SK-N-SH treated with all-trans-retinoic acid at 6 μM for 48 hours (cell line): ENCODE results near the gene NSUN7.

Experiments
- ATAC-seq: fragments of 200-7000 bp; cut with Tn5 transposase; 3 replicates; pipeline ENCODE4 v1.9.1; 2020; ENCODE audit warnings: mild to moderate bottlenecking, moderate library complexity
- BACH2 ChIP-seq: fragments of 250-450 bp; sonication (Bioruptor Pico); IDR thresholded peaks from 2 replicates; pipeline ENCODE4 v1.9.0; 2021; ENCODE audit warnings: mild to moderate bottlenecking, borderline replicate concordance
- CREB5 ChIP-seq: fragments of 250-450 bp; sonication (Bioruptor Pico); IDR thresholded peaks from 2 replicates; pipeline ENCODE4 v1.5.1; 2020; ENCODE audit warnings: low read depth, mild to moderate bottlenecking, moderate library complexity
- ESRRG ChIP-seq: fragments of 250-450 bp; sonication (Bioruptor Pico); IDR thresholded peaks from 2 replicates; pipeline ENCODE4 v1.6.1; 2021; ENCODE audit warnings: mild to moderate bottlenecking
- GLIS3 ChIP-seq: fragments of 250-450 bp; sonication (Bioruptor Pico); IDR thresholded peaks from 2 replicates; pipeline ENCODE4 v1.5.0; 2020; ENCODE audit warnings: mild to moderate bottlenecking, moderate library complexity
- ISL1 ChIP-seq: fragments of 250-450 bp; sonication (Bioruptor Pico); IDR thresholded peaks from 2 replicates; pipeline ENCODE4 v2.1.2; 2022; ENCODE audit warnings: mild to moderate bottlenecking, moderate library complexity
- OSR1 ChIP-seq: fragments of 250-450 bp; sonication (Bioruptor Pico); IDR thresholded peaks from 2 replicates; pipeline ENCODE4 v1.8.0; 2022; ENCODE audit warnings: moderate library complexity, mild to moderate bottlenecking, inconsistent platforms
- PATZ1 ChIP-seq: fragments of 250-450 bp; sonication (Bioruptor Pico); IDR thresholded peaks from 2 replicates; pipeline ENCODE4 v1.8.0; 2020; ENCODE audit warnings: mild to moderate bottlenecking, moderate library complexity, borderline replicate concordance
- POU6F1 ChIP-seq: fragments of 250-450 bp; sonication (Bioruptor Pico); IDR thresholded peaks from 2 replicates; pipeline ENCODE4 v1.8.0; 2021; ENCODE audit warnings: low read depth, mild to moderate bottlenecking, moderate library complexity, borderline replicate concordance
- PPARA ChIP-seq: fragments of 250-450 bp; sonication (Bioruptor Pico); IDR thresholded peaks from 2 replicates; pipeline ENCODE4 v1.5.0; 2020; ENCODE audit warnings: mild to moderate bottlenecking, borderline replicate concordance
- SNAI2 ChIP-seq: fragments of 250-450 bp; sonication (Bioruptor Pico); IDR thresholded peaks from 2 replicates; pipeline ENCODE4 v1.5.0; 2020; ENCODE audit warnings: mild to moderate bottlenecking, moderate library complexity
- TCF4 ChIP-seq: fragments of 250-450 bp; sonication (Bioruptor Pico); IDR thresholded peaks from 2 replicates; pipeline ENCODE4 v1.8.0; 2021; ENCODE audit warnings: mild to moderate bottlenecking, moderate library complexity, borderline replicate concordance
- TOX ChIP-seq: fragments of 250-450 bp; sonication (Bioruptor Pico); IDR thresholded peaks from 2 replicates; pipeline ENCODE4 v1.8.0; 2021; ENCODE audit warnings: mild to moderate bottlenecking, moderate library complexity, borderline replicate concordance
- ZC3H10 ChIP-seq: fragments of 250-450 bp; sonication (Bioruptor Pico); IDR thresholded peaks from 2 replicates; pipeline ENCODE4 v1.5.1; 2021; ENCODE audit warnings: mild to moderate bottlenecking, moderate library complexity
- ZFP3 ChIP-seq: fragments of 250-450 bp; sonication (Bioruptor Pico); IDR thresholded peaks from 2 replicates; pipeline ENCODE4 v1.5.0; 2020; ENCODE audit warnings: mild to moderate bottlenecking, moderate library complexity
- ZFP30 ChIP-seq: fragments of 450-650 bp; formaldehyde crosslinking; IDR thresholded peaks from 2 replicates; pipeline ENCODE4 v1.5.0; 2022; ENCODE audit warnings: mild to moderate bottlenecking, moderate library complexity
- ZNF565 ChIP-seq: fragments of 450-650 bp; formaldehyde crosslinking; conservative IDR thresholded peaks from 2 replicates; pipeline ENCODE4 v1.5.0; 2020; ENCODE audit warnings: low read depth, mild to moderate bottlenecking, moderate library complexity
- ZNF70 ChIP-seq: fragments of 450-650 bp; formaldehyde crosslinking; IDR thresholded peaks from 2 replicates; pipeline ENCODE4 v1.5.0; 2020; ENCODE audit warnings: mild to moderate bottlenecking, moderate library complexity
- ZNF8 ChIP-seq: fragments of 450-650 bp; formaldehyde crosslinking; IDR thresholded peaks from 2 replicates; pipeline ENCODE4 v1.5.0; 2020; ENCODE audit warnings: mild to moderate bottlenecking, moderate library complexity
- TF ChIP-seq, protein P1 (sequence below): fragments of 250-450 bp; sonication (Bioruptor Pico); IDR thresholded peaks from 2 replicates; pipeline ENCODE4 v1.5.0; 2020; ENCODE audit warnings: mild to moderate bottlenecking, moderate library complexity
- TF ChIP-seq, protein P2 (sequence below): fragments of 250-450 bp; sonication (Bioruptor Pico); IDR thresholded peaks from 2 replicates; pipeline ENCODE4 v1.5.1; 2021; ENCODE audit warnings: mild to moderate bottlenecking, moderate library complexity

The NSUN7 gene

DNA sequence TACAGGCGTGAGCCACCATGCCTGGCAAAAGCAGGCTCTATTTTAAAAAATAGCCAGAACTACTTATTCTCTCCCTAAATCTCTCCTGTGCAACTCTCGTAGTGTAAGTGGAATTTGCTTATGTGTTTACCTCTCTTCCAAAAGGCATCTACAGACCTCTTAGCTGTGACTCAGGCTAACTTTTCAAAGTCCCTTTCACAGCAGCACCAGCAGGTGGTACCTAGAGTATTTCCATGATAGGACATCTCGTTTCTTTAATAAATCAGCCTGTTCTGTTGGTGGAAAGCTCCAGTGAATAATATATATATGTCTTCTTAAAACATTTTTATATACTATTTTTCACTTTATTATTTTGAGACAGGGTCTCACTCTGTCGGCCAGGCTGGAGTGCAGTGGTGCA lies 89.0 kb downstream of the NSUN7 start:
- ATAC-seq: no peak
- TF ChIP-seq PATZ1 (CRISPR knock-in tag) (no peak), POU6F1 (CRISPR knock-in tag) (no peak), ZC3H10 (CRISPR knock-in tag) (no peak), ZFP30 (CRISPR knock-in tag) (no peak), TOX (CRISPR knock-in tag) (no peak), ISL1 (CRISPR knock-in tag) (no peak), CREB5 (CRISPR knock-in tag) (no peak), GLIS3 (CRISPR knock-in tag) (no peak), ESRRG (CRISPR knock-in tag) (no peak), ZFP3 (CRISPR knock-in tag) (no peak), ZNF70 (CRISPR knock-in tag) (no peak), PPARA (CRISPR knock-in tag) (no peak), TCF4 (no peak), ZNF8 (CRISPR knock-in tag) (no peak), BACH2 (no peak), SNAI2 (CRISPR knock-in tag) (no peak), ZNF565 (CRISPR knock-in tag) (no peak)
- TF ChIP-seq, protein P1, sequence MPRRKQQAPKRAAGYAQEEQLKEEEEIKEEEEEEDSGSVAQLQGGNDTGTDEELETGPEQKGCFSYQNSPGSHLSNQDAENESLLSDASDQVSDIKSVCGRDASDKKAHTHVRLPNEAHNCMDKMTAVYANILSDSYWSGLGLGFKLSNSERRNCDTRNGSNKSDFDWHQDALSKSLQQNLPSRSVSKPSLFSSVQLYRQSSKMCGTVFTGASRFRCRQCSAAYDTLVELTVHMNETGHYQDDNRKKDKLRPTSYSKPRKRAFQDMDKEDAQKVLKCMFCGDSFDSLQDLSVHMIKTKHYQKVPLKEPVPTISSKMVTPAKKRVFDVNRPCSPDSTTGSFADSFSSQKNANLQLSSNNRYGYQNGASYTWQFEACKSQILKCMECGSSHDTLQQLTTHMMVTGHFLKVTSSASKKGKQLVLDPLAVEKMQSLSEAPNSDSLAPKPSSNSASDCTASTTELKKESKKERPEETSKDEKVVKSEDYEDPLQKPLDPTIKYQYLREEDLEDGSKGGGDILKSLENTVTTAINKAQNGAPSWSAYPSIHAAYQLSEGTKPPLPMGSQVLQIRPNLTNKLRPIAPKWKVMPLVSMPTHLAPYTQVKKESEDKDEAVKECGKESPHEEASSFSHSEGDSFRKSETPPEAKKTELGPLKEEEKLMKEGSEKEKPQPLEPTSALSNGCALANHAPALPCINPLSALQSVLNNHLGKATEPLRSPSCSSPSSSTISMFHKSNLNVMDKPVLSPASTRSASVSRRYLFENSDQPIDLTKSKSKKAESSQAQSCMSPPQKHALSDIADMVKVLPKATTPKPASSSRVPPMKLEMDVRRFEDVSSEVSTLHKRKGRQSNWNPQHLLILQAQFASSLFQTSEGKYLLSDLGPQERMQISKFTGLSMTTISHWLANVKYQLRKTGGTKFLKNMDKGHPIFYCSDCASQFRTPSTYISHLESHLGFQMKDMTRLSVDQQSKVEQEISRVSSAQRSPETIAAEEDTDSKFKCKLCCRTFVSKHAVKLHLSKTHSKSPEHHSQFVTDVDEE (CRISPR knock-in tag): no peak
- TF ChIP-seq, protein P2, sequence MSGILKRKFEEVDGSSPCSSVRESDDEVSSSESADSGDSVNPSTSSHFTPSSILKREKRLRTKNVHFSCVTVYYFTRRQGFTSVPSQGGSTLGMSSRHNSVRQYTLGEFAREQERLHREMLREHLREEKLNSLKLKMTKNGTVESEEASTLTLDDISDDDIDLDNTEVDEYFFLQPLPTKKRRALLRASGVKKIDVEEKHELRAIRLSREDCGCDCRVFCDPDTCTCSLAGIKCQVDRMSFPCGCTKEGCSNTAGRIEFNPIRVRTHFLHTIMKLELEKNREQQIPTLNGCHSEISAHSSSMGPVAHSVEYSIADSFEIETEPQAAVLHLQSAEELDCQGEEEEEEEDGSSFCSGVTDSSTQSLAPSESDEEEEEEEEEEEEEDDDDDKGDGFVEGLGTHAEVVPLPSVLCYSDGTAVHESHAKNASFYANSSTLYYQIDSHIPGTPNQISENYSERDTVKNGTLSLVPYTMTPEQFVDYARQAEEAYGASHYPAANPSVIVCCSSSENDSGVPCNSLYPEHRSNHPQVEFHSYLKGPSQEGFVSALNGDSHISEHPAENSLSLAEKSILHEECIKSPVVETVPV (CRISPR knock-in tag): no peak

DNA sequence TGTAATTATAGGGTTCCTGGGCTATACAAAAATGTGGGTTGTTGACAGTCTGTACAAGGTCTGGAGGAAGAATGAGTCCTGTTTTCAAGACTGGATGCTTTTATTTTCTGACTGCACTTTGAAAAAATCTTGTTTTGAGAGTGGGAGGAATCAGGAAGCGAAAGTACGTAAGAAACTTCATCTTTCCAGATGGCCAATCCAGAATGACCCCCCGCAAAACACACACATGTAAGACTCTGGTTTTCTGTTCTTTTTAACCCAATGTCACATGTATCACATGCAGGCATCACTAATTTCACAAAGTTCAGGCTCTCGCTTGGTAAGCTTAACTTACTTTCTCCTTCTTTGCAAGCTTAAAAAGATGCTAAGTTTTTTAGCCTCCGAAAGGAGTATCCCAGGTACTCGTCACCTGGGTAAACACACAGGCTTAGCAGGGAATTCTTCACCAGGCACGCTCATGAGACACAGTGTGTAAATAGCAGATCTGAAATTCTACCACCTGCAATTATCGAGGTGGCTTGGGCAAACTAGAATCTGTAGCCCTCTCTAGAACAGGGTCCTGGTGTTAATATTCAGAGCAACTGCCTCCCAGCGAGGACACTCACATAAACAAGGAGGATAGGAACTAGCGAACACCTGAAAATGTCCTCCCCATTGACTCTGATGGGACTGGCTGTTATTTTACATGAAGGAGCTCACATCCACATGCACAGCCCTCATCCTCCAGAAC lies 90.7 kb downstream of the NSUN7 start:
- no peak for ATAC-seq
- TF ChIP-seq ZC3H10 (CRISPR knock-in tag): no peak
- TF ChIP-seq TCF4: no peak
- no peak for TF ChIP-seq OSR1 (CRISPR knock-in tag)
- TF ChIP-seq ISL1 (CRISPR knock-in tag): no peak
- no peak for TF ChIP-seq PPARA (CRISPR knock-in tag)
- no peak for TF ChIP-seq SNAI2 (CRISPR knock-in tag)

DNA sequence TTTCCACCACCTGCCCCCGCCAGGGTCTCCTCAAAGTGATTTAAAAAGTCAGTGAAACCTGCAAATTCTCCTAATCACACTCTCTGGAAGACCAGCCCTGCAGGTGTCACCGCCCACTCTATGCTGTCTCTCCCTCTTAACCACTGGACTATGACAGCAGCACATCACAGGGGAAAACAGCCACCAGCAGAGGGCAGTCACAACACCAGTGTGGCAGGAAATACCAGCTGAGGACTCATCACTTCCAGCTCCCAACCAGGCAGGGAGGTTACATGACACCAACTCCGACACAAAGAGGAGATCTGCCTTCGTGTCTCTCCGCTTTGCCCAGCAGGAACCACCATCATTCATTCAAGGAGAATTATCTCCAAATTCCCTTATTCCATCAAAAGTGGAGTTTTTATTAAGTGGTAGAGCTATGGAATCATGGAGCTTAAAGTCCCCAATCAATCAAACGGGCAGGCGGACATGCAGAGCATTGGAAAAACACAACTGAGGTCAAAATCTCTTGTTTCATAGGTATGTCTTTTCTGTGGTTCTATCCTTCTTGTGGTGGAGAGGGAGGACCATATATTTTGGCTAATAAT lies 91.3 kb downstream of the NSUN7 start:
- ATAC-seq: peak; percentile 98
- TF ChIP-seq TOX (CRISPR knock-in tag): no peak
- TF ChIP-seq OSR1 (CRISPR knock-in tag): no peak
